GM18499 (cell line): ENCODE measurements around the gene GPX7.

Source experiments
- ATAC-seq: cut with Tn5 transposase; IDR thresholded peaks from one replicate; pipeline ENCODE4 v1.9.1; 2021; ENCODE audit warnings: moderate number of reproducible peaks; ENCODE audit not compliant: insufficient read depth, unreplicated experiment

The GPX7 gene

GRCh38 chr1:52623812-52624211 lies 21.6 kb downstream of the GPX7 start:
- ATAC-seq = no peak

- ATAC-seq = no peak
These were observed 24.9 kb downstream of the GPX7 start for GRCh38 chr1:52627028-52627427.

- no peak for ATAC-seq
These were observed 26.6 kb downstream of the GPX7 start for GRCh38 chr1:52628614-52629324.

GRCh38 chr1:52629325-52629643 lies 27.1 kb downstream of the GPX7 start:
- no peak for ATAC-seq

GRCh38 chr1:52629667-52630066 lies 27.5 kb downstream of the GPX7 start:
- ATAC-seq = no peak

GRCh38 chr1:52631759-52632331 lies 29.7 kb downstream of the GPX7 start:
- ATAC-seq = no peak

- no peak for ATAC-seq
These were observed 30.6 kb downstream of the GPX7 start, which contains the start of gene SHISAL2A for GRCh38 chr1:52632732-52633290. SHISAL2A (plus strand) TSS chr1:52633168; CDS start chr1:52633494, 326 bp downstream.

- ATAC-seq = no peak
These were observed 31.2 kb downstream of the GPX7 start for GRCh38 chr1:52633291-52633754.

- ATAC-seq = no peak
These were observed 31.9 kb downstream of the GPX7 start for GRCh38 chr1:52634111-52634510.

- no peak for ATAC-seq
These were observed 33.3 kb downstream of the GPX7 start for GRCh38 chr1:52635321-52636089.

GRCh38 chr1:52636721-52637695 lies 34.8 kb downstream of the GPX7 start:
- peak; percentile 62 for ATAC-seq

- no peak for ATAC-seq
These were observed 35.8 kb downstream of the GPX7 start for GRCh38 chr1:52637946-52638345.

GRCh38 chr1:52640697-52641096 lies 38.5 kb downstream of the GPX7 start:
- no peak for ATAC-seq

- ATAC-seq = no peak
These were observed 39.1 kb downstream of the GPX7 start for GRCh38 chr1:52641307-52641706.

- ATAC-seq = no peak
These were observed 43.1 kb downstream of the GPX7 start for GRCh38 chr1:52645261-52645660.

- no peak for ATAC-seq
These were observed 49.7 kb downstream of the GPX7 start for GRCh38 chr1:52651904-52652303.

GRCh38 chr1:52653207-52653849 lies 51.2 kb downstream of the GPX7 start:
- no peak for ATAC-seq

- ATAC-seq = no peak
These were observed 51.9 kb downstream of the GPX7 start for GRCh38 chr1:52654063-52654462.

GRCh38 chr1:52657702-52658101 lies 55.5 kb downstream of the GPX7 start:
- no peak for ATAC-seq
